Neuronal stem cell (in vitro differentiated cells): Measurements from ENCODE around the gene P2RX3.
A peak's percentile ranks its signal among the peaks of the same experiment; 100 is the strongest.

ENCODE experiments used
- DNase-seq: peaks from one replicate; pipeline ENCODE4 v3.0.0-alpha.2; 2013; ENCODE audit warnings: low spot score
- H2AFZ ChIP-seq: one replicate; pipeline ENCODE4 v1.6.1; 2013; ENCODE audit warnings: mild to moderate bottlenecking, low read length, inconsistent platforms
- H2AK5ac ChIP-seq: 2 replicates; pipeline ENCODE4 v1.6.1; 2013; ENCODE audit warnings: low read depth, mild to moderate bottlenecking, inconsistent platforms, low read length, moderate library complexity, mixed read lengths
- H2BK120ac ChIP-seq: 2 replicates; pipeline ENCODE4 v1.6.1; 2013; ENCODE audit warnings: low read depth, mild to moderate bottlenecking, inconsistent platforms, low read length, moderate library complexity, mixed read lengths
- H2BK12ac ChIP-seq: one replicate; pipeline ENCODE4 v1.6.1; 2013; ENCODE audit warnings: low read length, inconsistent platforms
- H2BK15ac ChIP-seq: 2 replicates; pipeline ENCODE4 v1.6.1; 2013; ENCODE audit warnings: mild to moderate bottlenecking, low read length, inconsistent platforms, mixed read lengths
- H2BK5ac ChIP-seq: one replicate; pipeline ENCODE4 v1.6.1; 2013; ENCODE audit warnings: inconsistent platforms, mild to moderate bottlenecking, low read length, moderate library complexity
- H3K14ac ChIP-seq: one replicate; pipeline ENCODE4 v1.6.1; 2013; ENCODE audit warnings: low read length, inconsistent platforms
- H3K18ac ChIP-seq: 2 replicates; pipeline ENCODE4 v1.6.1; 2013; ENCODE audit warnings: low read length, inconsistent platforms
- H3K23ac ChIP-seq: 2 replicates; pipeline ENCODE4 v1.6.1; 2013; ENCODE audit warnings: low read depth, mild to moderate bottlenecking, mixed read lengths, low read length, inconsistent platforms; ENCODE audit not compliant: poor library complexity
- H3K27ac ChIP-seq: replicated peaks from 3 replicates; pipeline ENCODE4 v1.5.1; 2013; ENCODE audit warnings: low read length, inconsistent platforms
- H3K27me3 ChIP-seq, 3 experiments: 2 replicates each; pipeline ENCODE4 v1.6.1; 2013; ENCODE audit warnings: low read length in 3 of 3, mild to moderate bottlenecking in 2 of 3, inconsistent platforms in 1 of 3, low read depth in 1 of 3, mixed read lengths in 1 of 3, moderate library complexity in 1 of 3; ENCODE audit not compliant: control insufficient read depth in 3 of 3, insufficient read depth in 3 of 3
- H3K36me3 ChIP-seq, 2 donors: replicated peaks in 1 of 2; 2 replicates each; pipeline ENCODE4 v1.6.1; 2013; ENCODE audit warnings: low read length in 2 of 2; ENCODE audit not compliant: control insufficient read depth in 2 of 2, insufficient read depth in 2 of 2
- H3K4ac ChIP-seq: 2 replicates; pipeline ENCODE4 v1.6.1; 2013; ENCODE audit warnings: inconsistent platforms, mild to moderate bottlenecking, low read length, moderate library complexity
- H3K4me1 ChIP-seq, 2 donors: 1 replicate in 1 of 2; 2 replicates in 1 of 2; pipeline ENCODE4 v1.6.1; 2013; ENCODE audit warnings: low read length in 2 of 2, low read depth in 1 of 2; ENCODE audit not compliant: control insufficient read depth in 2 of 2, insufficient read depth in 1 of 2
- H3K4me2 ChIP-seq: one replicate; pipeline ENCODE4 v1.6.1; 2013; ENCODE audit warnings: mild to moderate bottlenecking, low read length, inconsistent platforms; ENCODE audit not compliant: insufficient read depth, poor library complexity, severe bottlenecking
- H3K4me3 ChIP-seq, 2 donors: 2 replicates each; pipeline ENCODE4 v1.5.1; 2013; ENCODE audit warnings: low read length in 2 of 2, mild to moderate bottlenecking in 2 of 2, inconsistent platforms in 1 of 2, moderate library complexity in 1 of 2
- H3K79me1 ChIP-seq: one replicate; pipeline ENCODE4 v1.6.1; 2013; ENCODE audit warnings: low read depth, mild to moderate bottlenecking, inconsistent platforms, low read length, moderate library complexity
- H3K9ac ChIP-seq: one replicate; pipeline ENCODE4 v1.6.1; 2013; ENCODE audit warnings: mild to moderate bottlenecking, low read depth, low read length, inconsistent platforms; ENCODE audit not compliant: poor library complexity
- H3K9me3 ChIP-seq, 2 donors: replicated peaks in 1 of 2; 2 replicates each; pipeline versions ENCODE3 to v1.6.1; 2013; ENCODE audit warnings: low read length in 2 of 2, mild to moderate bottlenecking in 2 of 2, inconsistent platforms in 1 of 2, low read depth in 1 of 2, mixed read lengths in 1 of 2, moderate library complexity in 1 of 2; ENCODE audit not compliant: control insufficient read depth in 2 of 2, insufficient read depth in 1 of 2
- H4K8ac ChIP-seq: one replicate; pipeline ENCODE4 v1.6.1; 2013; ENCODE audit warnings: low read depth, mild to moderate bottlenecking, inconsistent platforms, low read length, moderate library complexity
- H4K91ac ChIP-seq: one replicate; pipeline ENCODE4 v1.6.1; 2013; ENCODE audit warnings: low read length, low read depth, mild to moderate bottlenecking, inconsistent platforms; ENCODE audit not compliant: poor library complexity
- WGBS, 2 donors: extraction: QIAGEN DNeasy Blood & Tissue Kit; methylation state at CpG; one replicate each; pipeline ENCODE4 v1.1.7; 2013; ENCODE audit warnings: missing lambda C conversion rate in 2 of 2, mixed read lengths in 1 of 2; ENCODE audit not compliant: insufficient read length in 2 of 2, insufficient replicate concordance in 1 of 2; ENCODE audit errors: extremely low coverage in 2 of 2; 5-methylcytosine and 5-hydroxymethylcytosine counted together

Gene P2RX3

GRCh38 chr11:57348636-57349313, 10.6 kb downstream of the P2RX3 start:
- no peak for DNase-seq
- Histone ChIP-seq H3K36me3 (no peaks in the 10 kb centered on the region), H2AFZ (no peak overlapping the region)

DNA sequence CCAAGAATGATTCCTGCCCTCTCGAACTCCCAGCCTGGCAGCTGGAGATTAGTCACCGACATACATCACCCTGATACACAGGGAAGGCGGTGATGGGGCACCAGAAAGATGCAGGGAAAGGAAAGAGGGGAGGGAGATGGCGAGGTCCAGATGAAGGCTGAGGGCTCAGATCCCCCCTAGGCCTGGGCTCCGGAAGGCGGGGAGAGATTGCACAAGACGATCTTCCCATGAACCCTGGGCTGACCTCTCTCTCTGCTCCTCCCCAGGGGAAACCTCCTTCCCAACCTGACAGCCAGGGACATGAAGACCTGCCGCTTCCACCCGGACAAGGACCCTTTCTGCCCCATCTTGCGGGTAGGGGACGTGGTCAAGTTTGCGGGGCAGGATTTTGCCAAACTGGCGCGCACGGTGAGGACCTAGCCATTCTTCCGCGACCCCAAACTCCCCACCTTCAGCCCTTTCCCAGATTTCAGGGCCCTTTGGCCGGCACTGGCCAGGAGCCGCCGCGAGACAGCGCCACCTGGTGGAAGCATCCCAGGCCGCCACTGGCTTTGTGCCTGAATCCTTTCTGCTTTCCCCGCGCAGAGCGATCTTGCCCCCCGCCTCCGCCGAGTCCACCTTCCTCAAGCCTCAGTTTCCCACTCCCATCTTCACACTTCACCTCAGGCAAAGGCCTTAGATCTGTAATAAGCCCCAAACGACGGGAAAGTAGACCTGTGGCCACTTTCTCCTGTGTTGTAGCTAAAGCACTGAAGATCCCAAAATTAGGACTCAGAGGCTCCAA, 11.5 kb downstream of the P2RX3 start:
- Histone ChIP-seq H3K4me3 (no peak overlapping the region), H3K9me3 (peaks cover 0 to 8% of the 10 kb centered on the region in 2 donors), H3K36me3 (no peaks in the 10 kb centered on the region), H3K9ac (no peak overlapping the region), H2AK5ac (no peak overlapping the region), H3K27me3 (peaks cover 0 to 12% (median 0%) of the 10 kb centered on the region in 3 experiments), H3K4me2 (no peak overlapping the region), H3K4ac (no peak overlapping the region), H3K4me1 (peaks cover 12 to 17% of the 10 kb centered on the region in 2 donors), H4K91ac (no peak overlapping the region), H3K18ac (peak overlapping the region; percentile 69), H3K23ac (no peak overlapping the region), H3K27ac (no peak overlapping the region), H4K8ac (no peak overlapping the region), H2BK12ac (no peak overlapping the region), H3K79me1 (no peaks in the 10 kb centered on the region), H2BK5ac (peak overlapping the region; percentile 15), H3K14ac (no peak overlapping the region), H2BK15ac (no peak overlapping the region), H2AFZ (peak overlapping the region; percentile 86), H2BK120ac (peak overlapping the region; percentile 13)
- peak; percentile 76 for DNase-seq
- WGBS, 2 donors: no CpG with 5 or more reads among the region's 31 CpGs

More at GRCh38 chr11:57348636-57349313, 10.6 kb downstream of the P2RX3 start:
- Histone ChIP-seq H4K8ac (no peak overlapping the region), H3K79me1 (no peaks in the 10 kb centered on the region), H2BK120ac (no peak overlapping the region), H3K4ac (no peak overlapping the region), H3K4me1 (peaks cover 10 to 15% of the 10 kb centered on the region in 2 donors), H2AK5ac (no peak overlapping the region), H3K27ac (no peak overlapping the region), H2BK12ac (no peak overlapping the region), H3K27me3 (peaks cover 0 to 12% (median 0%) of the 10 kb centered on the region in 3 experiments), H3K9ac (no peak overlapping the region), H2BK5ac (no peak overlapping the region), H3K18ac (no peak overlapping the region), H3K14ac (no peak overlapping the region), H4K91ac (no peak overlapping the region), H3K9me3 (peaks cover 0 to 8% of the 10 kb centered on the region in 2 donors), H3K23ac (no peak overlapping the region), H2BK15ac (no peak overlapping the region), H3K4me3 (no peak overlapping the region), H3K4me2 (no peak overlapping the region)
- no CpG with 5 or more reads among the region's 14 CpGs for WGBS, 2 donors

DNA sequence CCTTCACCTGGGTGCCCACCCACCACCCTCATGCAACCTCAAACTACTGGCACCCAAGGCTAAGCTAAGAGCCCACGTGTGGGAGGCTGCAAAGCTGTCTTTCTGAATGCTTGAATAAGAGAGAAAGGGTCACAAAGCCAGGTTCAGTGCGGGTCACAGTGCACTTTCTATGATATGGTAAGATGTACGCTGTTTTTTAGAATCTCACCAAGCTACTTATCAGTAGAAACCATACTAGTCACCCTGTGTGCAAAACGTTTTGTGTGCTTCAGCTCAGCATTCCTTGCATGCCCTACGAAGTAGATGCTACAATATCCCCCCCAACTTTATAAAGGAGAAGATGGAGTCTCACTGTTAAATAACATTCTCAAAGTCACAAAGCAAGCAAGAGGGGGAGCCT, 14.9 kb downstream of the P2RX3 start:
- no peak overlapping the region for H2BK5ac ChIP-seq
- peak overlapping the region; percentile 11 for H3K18ac ChIP-seq
- no peaks in the 10 kb centered on the region for H3K79me1 ChIP-seq
- H4K8ac ChIP-seq: no peak overlapping the region
- no peak overlapping the region for H2BK12ac ChIP-seq
- no peak overlapping the region for H2AK5ac ChIP-seq
- no peak overlapping the region for H3K4me3 ChIP-seq
- H2BK15ac ChIP-seq: no peak overlapping the region
- peaks cover 0 to 12% (median 0%) of the 10 kb centered on the region in 3 experiments for H3K27me3 ChIP-seq
- no peaks in the 10 kb centered on the region for H3K36me3 ChIP-seq
- peaks cover 12 to 15% of the 10 kb centered on the region in 2 donors for H3K4me1 ChIP-seq
- no peak overlapping the region for H3K27ac ChIP-seq
- WGBS, 2 donors: no CpG with 5 or more reads among the region's 5 CpGs
- no peak overlapping the region for H3K4me2 ChIP-seq
- H3K14ac ChIP-seq: no peak overlapping the region
- no peak overlapping the region for H2BK120ac ChIP-seq
- H3K23ac ChIP-seq: no peak overlapping the region
- H3K9me3 ChIP-seq: peaks cover 0 to 8% of the 10 kb centered on the region in 2 donors
- no peak overlapping the region for H3K4ac ChIP-seq
- no peak overlapping the region for H3K9ac ChIP-seq
- no peak for DNase-seq
- no peak overlapping the region for H4K91ac ChIP-seq
- H2AFZ ChIP-seq: peak overlapping the region; percentile 82

DNA sequence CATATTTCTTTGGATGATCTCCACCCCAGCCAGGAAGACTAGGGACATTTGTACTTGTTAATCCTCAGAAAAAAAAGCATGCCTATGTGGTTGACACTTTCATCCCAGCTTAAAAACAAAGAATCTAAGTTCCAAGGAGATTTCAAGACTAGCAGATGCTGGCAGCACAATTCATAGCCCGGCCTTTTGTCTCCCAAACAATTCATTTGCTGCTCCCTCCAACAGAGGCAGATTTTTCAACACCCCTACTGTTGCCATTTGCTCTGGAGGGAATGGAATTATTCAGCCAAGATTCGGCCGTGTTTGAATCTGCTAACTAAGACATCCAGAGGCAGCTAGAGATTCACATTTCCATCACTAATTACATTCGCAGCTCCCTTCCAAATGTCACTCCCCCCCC, 15.3 kb downstream of the P2RX3 start:
- H2BK12ac ChIP-seq: no peak overlapping the region
- H3K79me1 ChIP-seq: no peaks in the 10 kb centered on the region
- H2AFZ ChIP-seq: peak overlapping the region; percentile 82
- no peak overlapping the region for H3K4me2 ChIP-seq
- H3K18ac ChIP-seq: no peak overlapping the region
- no peak overlapping the region for H2BK15ac ChIP-seq
- H3K27ac ChIP-seq: no peak overlapping the region
- peaks cover 12 to 15% of the 10 kb centered on the region in 2 donors for H3K4me1 ChIP-seq
- H2BK5ac ChIP-seq: no peak overlapping the region
- H2AK5ac ChIP-seq: no peak overlapping the region
- H3K14ac ChIP-seq: no peak overlapping the region
- H2BK120ac ChIP-seq: no peak overlapping the region
- no peak overlapping the region for H3K23ac ChIP-seq
- no peak for DNase-seq
- peak overlapping the region in 1 of 2 donors; percentile 3 for H3K4me3 ChIP-seq
- WGBS, 2 donors: no CpG with 5 or more reads among the region's 4 CpGs
- no peaks in the 10 kb centered on the region for H3K36me3 ChIP-seq
- H3K9ac ChIP-seq: no peak overlapping the region
- H3K27me3 ChIP-seq: peaks cover 0 to 12% (median 0%) of the 10 kb centered on the region in 3 experiments
- no peak overlapping the region for H4K91ac ChIP-seq
- no peak overlapping the region for H3K4ac ChIP-seq
- peaks cover 0 to 8% of the 10 kb centered on the region in 2 donors for H3K9me3 ChIP-seq
- H4K8ac ChIP-seq: no peak overlapping the region
